ENCODE measurements around the gene ZNF408. TPM values are rescaled to one million over a fixed set of nuclear protein-coding genes. Genes with fewer than 3 reads are reported as not detected.

The ZNF408 gene
- total RNA-seq, 1 donor from 2014 or later, result 23.0 TPM

DNA sequence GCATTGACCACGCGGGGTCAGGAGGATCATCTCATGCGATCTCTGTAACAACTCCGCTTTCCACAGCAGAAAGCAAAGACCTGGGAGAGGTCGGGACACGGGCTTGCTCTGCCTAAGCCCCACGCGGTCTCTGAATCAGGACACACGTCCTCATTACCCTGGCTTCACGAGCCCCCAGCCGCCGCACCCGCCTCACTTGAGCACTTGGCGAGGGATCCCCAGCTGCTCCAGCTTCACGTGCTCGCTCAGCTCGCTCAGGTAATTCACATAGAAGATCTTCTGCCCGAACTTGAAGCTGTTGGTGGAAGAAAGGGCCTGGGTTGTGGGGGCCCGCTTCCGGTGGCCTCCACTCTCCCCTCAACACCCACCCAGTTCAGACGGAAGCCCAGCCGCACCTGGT is 20.0 kb upstream of the ZNF408 start:
- Histone ChIP-seq H3K4me3 (ENCODE audit: low read depth, low read length) (no peak overlapping the region), H3K36me3 (ENCODE audit: control insufficient read depth, insufficient read depth, low read length) (peaks cover 4% of the 10 kb centered on the region), H3K27me3 (ENCODE audit: control insufficient read depth, insufficient read depth, low read length) (no peaks in the 10 kb centered on the region)
- DNase-seq (ENCODE audit: low read depth), result no peak
- no peak for TF ChIP-seq CTCF (IDR thresholded peaks at IDR 0.05; ENCODE audit: insufficient read depth, low read length, poor library complexity, severe bottlenecking)

- Histone ChIP-seq H3K27me3 (ENCODE audit: control insufficient read depth, insufficient read depth, low read length) (no peaks in the 10 kb centered on the region), H3K36me3 (ENCODE audit: control insufficient read depth, insufficient read depth, low read length) (peaks cover 4% of the 10 kb centered on the region), H3K4me3 (ENCODE audit: low read depth, low read length) (no peak overlapping the region)
- TF ChIP-seq CTCF (IDR thresholded peaks at IDR 0.05; ENCODE audit: insufficient read depth, low read length, poor library complexity, severe bottlenecking), result no peak
- no peak for DNase-seq (ENCODE audit: low read depth)
These were observed 19.0 kb upstream of the ZNF408 start for GRCh38 chr11:46681814-46682213.

DNA sequence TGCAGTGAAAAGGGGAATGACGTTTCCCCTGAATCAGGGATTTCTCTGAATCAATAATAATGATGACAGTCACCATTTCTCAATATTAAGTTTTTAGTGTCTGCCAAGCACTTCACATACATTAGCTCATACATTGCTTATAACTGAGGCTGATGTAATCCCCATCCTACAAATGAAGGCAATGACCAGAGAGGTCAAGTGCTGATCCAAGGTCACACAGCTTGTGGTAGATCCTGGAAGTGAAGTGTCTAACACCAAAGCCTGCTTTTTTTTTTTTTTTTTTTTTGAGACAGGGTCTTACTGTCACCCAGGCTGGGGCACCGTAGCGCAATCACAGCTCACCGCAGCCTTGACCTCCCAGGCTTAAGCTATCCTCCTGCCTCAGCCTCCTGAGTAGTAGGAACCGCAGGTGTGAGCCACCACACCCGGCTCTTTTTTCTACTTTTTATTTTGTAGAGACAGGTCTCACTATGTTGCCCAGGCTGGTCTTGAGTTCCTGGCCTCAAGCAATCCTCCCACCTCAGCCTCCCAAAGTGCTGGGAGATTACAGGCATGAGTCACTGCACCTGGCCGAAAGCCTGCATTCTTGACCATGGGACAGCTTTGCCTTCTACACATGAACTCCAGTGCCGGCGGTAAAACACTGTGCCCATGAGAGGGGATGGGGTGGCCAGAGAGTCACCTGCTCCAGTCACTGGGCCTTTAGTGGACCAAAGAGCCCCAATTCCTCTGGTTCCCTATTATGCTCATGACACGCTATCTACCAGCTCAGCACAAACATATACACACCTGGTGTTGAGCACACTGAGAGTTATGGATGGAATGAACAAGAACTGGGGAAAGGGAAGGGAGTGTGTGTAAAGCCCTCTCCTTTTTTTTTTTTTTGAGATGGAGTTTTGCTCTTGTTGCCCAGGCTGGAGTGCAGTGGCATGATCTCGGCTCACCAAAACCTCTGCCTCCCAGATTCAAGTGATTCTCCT is 17.8 kb upstream of the ZNF408 start:
- no peak for TF ChIP-seq CTCF (IDR thresholded peaks at IDR 0.05; ENCODE audit: insufficient read depth, low read length, poor library complexity, severe bottlenecking)
- Histone ChIP-seq H3K27me3 (ENCODE audit: control insufficient read depth, insufficient read depth, low read length) (no peaks in the 10 kb centered on the region), H3K4me3 (ENCODE audit: low read depth, low read length) (no peak overlapping the region), H3K36me3 (ENCODE audit: control insufficient read depth, insufficient read depth, low read length) (peaks cover 4% of the 10 kb centered on the region)
- no peak for DNase-seq (ENCODE audit: low read depth)

- H3K36me3 ChIP-seq (ENCODE audit: control insufficient read depth, insufficient read depth, low read length), result peaks cover 4% of the 10 kb centered on the region
- no peaks in the 10 kb centered on the region for H3K27me3 ChIP-seq (ENCODE audit: control insufficient read depth, insufficient read depth, low read length)
- no peak for TF ChIP-seq CTCF (IDR thresholded peaks at IDR 0.05; ENCODE audit: insufficient read depth, low read length, poor library complexity, severe bottlenecking)
- DNase-seq (ENCODE audit: low read depth), result no peak
- no peak overlapping the region for H3K4me3 ChIP-seq (ENCODE audit: low read depth, low read length)
These were observed 16.5 kb upstream of the ZNF408 start for GRCh38 chr11:46684367-46684766.

DNA sequence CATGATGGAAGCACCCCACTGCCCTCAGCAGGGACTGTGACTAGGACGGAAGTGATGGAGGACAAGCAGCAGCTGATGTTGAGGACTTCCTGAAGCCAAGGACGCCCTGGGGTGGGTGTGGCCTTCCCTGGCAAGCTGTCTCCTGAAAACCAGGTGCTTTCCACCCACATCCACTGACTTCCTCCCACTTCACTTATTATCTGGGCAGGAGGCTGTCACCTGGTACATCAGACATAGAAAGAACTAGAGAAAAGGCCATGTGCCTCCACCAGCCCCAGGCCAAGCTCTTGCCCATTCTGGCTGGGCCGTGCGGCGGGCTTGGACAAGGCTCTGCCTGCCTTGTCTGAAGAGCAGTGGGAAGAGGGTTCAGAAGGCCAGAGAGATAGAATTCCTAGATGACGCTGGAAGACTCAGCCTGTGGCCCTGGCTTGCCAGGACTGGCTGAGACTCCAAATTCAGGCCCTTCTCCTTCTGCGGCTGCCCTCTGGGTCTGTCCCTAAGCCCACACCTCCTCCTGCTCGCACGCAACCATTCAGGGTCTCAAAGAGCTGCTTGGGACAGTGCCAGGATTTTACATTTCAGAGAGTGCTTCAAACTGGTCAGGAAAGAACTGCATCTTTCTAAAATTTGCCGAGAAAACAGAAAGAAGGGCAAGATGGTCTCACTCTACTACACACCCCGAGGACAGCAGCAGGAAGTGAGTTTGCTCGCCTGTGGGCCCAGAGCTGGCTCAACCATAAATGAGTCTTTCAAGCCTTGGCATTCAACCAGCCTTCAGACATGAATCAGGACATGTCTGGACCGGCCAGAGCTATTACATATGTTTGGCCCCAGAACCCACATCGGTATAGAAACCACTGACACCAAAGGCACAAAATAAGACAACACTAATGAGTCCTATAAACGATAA is 13.7 kb upstream of the ZNF408 start:
- no peak for TF ChIP-seq CTCF (IDR thresholded peaks at IDR 0.05; ENCODE audit: insufficient read depth, low read length, poor library complexity, severe bottlenecking)
- no peak overlapping the region for H3K4me3 ChIP-seq (ENCODE audit: low read depth, low read length)
- no peaks in the 10 kb centered on the region for H3K27me3 ChIP-seq (ENCODE audit: control insufficient read depth, insufficient read depth, low read length)
- no peaks in the 10 kb centered on the region for H3K36me3 ChIP-seq (ENCODE audit: control insufficient read depth, insufficient read depth, low read length)
- no peak for DNase-seq (ENCODE audit: low read depth)
